ENCODE data around the gene DDX59.

DDX59 gene

DNA sequence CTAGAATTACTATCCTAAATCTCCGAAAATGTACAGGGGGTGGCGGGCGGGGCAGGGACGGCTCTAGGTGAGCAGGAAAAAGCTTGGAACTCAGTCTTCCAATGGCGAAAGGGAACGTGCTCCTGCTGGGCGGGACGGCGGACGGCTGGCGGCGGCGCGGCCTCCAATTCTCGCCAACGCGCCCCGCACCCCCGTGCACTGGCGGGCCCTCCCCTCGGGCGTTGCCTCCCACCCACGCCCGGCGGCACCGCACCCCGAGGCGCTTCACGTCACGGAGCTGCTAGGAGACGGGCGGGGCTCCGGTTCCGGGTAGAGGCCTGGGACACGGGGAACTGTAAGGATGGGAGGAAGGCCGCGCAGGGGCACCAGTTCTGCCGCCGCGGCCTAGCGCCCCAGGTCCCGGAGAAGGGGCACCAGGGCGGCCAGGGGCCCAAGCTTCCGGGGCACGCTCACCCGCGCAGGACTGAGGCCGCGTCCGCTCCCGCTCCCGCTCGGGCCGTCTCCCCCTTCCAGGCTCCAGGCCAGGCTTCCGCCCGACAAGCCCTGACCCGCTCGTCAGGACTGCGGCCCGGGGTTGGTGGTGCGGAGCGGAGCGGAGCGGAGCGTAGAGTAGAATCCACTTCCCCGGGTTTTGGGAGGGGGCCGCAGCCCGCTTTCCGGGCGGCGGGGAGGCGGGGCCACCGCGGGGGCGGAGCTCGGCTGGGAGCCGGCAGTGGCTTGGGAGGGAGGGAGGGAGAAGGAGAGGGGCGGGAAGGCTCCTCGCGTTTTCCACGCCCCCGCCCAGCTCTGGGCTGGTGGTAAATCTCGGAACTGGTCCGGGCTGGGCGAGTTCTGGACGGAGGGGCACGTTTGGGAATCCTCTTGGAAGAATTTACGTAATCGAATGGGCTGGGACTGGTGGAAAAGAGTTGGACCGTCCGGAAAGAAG is at the start of gene DDX59:
Gene DDX59, minus strand, starts transcription at position 594 of the 928 bp plus-strand sequence. CDS start 3,167 bp downstream, outside the sequence.
- DNase-seq: peak; percentile 93

DNA sequence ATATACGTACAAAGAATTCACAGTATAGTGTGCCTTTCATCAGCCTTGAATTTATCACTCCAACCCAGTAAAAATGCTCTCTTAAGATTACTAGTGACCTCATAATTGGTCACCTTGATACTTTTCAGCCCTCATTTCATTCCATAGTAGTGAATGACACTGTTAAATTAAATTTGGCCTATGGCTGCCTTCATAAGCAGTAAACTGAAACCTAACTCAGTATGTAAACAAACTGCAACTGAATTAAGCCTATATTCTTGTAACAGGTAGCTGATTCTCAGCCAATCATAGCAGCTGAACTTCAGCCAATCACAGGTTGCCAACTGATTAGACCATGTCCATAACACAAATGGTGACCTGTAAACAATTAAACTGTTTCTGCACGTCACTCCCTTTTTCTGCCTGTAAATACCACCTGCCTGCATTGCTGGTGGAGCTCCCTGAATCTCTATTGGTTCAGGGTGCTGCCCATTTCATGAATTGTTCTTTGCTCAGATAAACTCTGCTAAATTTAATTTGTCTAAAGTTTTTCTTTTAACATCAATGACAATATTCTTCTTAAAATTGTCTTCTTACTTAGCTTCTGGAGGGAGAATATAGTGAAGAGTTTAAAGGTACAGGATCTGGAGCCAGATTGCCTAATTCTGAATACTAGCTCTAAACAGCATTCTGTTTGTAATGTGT is 44.9 kb upstream of the DDX59 start:
- DNase-seq: no peak

DNA sequence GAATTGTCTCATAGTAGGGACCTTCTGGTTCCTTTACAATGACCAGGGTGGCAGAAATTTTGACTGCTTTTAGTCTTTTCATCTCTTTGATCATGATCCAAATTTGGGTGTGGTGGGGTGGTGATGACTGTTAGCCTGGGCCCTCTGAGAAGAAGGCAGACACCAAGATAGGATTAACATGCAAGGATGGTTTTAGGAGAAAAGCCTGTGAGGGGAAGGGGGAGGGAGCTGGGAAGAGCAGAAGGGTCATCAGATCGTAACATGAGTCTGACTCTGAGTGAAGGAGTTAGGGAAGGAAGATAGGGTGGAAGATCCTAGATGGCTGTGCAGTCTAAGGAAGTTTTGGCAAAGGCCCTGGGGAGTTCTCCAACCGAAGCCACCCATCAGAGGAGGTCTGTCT is 40.5 kb upstream of the DDX59 start:
- no peak for DNase-seq

DNA sequence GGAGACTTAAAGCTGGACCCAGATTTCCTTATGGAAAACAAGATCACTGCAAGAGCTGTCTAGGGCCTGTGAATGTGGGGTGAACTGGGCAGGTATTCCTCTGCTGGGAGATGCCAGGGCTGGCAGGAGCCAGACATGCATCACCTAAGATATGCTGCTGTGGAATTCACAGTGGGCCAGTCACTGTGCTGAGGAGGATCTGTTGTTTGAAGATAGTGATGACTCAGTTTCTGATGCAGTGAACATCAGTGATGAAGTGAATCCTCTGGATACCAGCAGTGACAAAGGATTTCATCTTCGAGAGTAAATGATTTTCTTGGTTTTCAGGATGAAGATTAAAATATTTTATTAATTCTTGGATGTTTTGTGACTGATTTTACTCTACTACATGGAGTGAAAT is 39.1 kb upstream of the DDX59 start:
- DNase-seq: no peak

DNA sequence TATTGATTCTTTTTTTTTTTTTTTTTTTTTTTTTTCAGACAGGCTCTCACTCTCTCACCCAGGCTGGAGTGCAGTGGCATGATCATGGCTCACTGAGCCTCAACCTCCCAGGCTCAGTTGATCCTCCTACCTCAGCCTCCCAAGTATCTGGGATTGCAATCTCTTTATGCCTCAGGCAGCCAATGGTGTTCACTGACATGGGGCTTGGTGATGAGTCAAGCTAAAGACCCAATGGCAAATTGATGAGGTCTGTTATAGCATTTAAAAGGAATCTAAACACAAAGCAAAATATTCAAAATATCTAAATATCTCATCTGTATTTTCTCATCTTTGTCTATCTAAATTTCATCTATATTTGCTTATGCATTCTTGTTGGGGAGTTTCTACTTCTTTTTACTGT is 38.5 kb upstream of the DDX59 start:
- no peak for DNase-seq

DNA sequence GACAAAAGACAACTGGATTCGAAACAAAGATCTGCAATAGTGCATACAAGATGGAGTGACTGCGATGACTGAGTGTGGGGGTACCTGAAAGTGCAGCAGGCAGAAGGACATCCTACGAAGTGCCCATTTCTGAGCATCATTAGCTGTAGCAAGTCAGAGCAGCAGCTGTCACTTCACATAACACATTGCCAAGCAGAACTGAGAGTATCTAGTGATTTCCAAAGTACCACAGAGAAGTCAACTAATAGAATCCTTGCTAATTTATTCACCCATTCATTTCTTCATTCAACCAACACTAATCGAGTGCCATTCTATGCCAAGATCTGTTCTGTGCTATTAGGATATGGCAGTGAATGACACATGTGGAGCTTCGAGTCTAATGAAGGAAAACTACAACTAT is 37.4 kb upstream of the DDX59 start:
- DNase-seq: no peak

DNA sequence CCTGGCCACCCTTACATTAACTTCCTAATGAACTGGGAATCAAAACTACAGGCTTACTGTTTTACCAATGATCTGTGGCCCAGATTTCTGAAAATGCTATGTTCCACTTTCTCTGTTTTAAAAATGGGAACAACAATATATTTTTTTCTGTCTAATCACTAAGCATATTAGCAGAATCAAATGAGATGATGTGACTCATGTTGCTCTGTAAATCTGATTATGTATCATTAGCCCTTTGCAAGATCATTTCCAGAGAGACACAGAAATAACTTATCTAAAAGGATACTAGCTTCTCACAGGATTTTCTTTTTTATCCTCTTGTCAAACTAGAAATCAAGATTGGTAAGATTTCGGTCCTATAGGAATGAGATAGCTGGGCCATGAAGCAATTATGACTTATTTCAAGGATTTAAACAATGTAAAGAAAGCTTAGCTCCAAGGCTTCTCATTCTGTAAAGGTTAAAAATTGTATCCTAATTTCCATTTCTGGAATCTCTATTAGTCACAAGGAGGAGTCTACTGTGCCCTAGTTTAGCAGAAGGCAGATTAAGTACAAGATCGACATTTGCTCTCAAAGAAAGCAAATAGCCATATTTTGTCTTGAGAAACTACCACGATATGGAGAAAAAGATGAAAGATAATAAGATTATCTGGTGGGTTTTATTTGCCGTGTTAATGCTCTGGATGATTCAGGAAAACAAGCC is 36.6 kb upstream of the DDX59 start:
- no peak for DNase-seq

DNA sequence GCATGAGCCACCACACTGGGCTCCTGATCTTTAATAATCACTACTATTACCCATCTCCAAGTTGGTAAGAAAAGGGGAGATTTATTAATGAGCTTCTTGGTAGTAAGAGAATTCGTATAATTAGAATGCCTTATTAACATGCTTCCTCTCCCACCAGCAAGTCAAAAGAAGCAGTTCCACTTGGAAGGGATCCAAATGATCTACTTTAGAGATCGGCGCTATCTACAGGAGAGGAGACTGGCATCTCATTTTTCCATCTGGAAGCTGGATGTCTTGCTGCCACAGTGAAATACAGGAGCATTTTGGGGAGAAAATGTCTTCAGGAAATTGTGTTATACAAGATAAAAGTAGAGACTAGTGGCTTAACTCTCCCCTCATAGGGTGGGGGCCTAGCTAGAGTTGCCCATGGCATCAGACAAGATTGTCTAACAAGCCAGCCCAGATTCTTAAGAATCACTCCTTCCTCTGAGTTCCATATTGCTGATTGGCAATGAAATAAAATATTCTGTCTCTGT is 35.3 kb upstream of the DDX59 start:
- DNase-seq: no peak

DNA sequence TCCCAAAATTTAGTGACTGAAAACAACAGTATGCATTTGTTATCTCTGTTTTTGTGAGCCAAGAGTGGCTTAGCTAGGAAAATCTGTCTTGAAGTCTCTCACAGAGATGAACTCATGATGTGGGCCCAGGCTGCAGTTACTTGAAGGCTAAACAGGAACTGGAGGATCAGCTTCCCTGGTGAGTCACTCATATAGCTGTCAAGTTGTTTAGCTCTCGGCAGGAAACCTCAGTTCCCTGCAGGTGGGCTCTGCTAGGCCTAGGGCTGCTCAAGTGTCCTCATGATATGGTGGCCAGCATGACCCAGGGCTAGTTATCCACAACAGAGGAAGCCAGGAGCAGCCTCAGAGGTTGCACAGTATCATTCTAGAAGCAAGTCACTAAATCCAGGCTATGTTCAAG is 30.2 kb upstream of the DDX59 start:
- no peak for DNase-seq

DNA sequence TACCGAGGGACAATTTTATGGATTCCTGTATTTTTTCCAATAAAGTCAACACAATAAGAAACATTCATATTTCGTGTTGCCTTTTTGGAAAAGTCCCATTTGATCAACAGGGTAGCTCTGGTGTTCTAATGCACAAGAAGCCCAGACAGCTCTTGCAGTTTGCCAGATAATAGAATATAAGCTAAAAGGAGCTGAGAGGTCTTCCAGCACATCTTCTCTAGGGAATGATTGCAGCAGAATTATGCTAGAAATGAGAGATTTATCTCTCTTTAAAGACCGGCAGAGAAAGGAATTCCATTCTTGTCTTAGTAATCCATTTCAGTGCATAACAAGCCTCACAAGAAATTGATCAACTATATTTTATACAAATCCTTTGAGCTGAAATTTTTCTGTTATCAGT is 25.0 kb upstream of the DDX59 start:
- DNase-seq: no peak

DNA sequence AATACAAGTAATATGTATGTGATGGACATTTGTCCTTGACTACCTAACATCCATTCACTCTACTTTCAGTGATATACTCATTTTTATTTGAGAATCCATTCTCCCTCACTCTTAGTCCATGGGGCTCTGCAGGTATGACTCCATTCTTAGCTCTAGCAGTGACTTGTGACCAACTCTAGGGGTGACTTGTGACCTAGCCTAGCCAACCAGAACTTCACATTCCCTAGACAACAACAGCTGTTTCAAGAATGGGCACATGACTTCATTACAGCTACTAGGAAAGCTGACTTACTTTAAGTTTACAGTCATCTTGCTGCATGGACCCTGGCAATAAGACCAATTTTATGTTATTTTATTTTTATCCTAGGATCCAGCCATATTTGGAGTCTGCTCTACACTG is 23.6 kb upstream of the DDX59 start:
- DNase-seq: no peak

DNA sequence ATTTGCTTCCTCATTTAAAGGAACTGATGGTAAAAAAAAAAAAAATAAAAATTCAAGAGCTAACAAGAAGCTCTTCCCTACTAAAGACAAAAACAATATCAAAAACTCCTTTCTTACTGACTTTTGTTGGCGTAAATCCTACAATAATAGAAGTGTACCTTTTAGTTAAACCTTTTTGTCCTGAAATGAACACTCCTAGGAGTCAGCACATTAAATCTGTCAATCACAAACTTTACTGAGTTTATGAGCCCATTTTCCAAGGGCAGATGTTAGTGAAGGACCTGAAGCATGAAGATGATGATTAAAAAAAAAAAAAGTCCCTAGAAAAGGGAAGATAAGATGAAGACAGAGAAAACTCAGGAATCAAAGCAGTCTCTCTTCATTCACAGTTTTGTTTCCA is 22.6 kb upstream of the DDX59 start:
- DNase-seq: no peak

DNA sequence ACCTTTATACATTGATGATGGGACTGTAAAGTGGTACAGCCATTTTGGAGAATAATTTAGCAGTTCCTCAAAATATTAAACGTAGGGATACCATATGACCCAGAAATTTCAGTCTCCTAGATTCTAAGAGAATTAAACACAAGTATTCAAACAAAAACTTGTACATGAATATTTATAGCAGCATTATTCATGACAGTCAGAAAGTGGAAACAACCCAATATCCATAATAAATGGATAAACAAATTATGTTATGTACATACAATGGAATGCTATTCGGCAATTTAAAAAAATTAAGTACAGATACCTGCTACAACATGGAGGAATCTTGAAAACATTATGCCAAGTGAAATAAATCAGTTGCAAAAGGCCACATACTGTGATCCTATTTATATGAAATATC is 16.9 kb upstream of the DDX59 start:
- no peak for DNase-seq

DNA sequence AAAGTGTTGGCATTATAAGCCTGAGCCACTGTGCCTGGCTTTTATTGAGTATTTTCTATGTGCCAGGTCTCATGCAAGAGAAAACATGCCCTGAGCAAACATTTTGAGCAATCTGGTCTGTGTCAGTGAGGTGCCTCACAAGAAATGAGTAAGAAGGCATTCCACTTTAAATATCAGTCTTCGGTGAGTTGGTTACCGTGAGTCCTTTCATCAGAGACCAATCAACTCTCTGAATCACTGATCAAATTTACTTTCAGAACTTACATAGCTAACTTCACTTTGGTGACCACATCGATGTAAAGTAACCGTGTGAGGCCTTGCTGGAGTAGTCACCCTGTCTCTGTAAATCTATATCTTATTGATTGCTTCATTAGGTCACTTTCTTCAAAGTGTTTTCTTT is 14.3 kb upstream of the DDX59 start:
- no peak for DNase-seq

DNA sequence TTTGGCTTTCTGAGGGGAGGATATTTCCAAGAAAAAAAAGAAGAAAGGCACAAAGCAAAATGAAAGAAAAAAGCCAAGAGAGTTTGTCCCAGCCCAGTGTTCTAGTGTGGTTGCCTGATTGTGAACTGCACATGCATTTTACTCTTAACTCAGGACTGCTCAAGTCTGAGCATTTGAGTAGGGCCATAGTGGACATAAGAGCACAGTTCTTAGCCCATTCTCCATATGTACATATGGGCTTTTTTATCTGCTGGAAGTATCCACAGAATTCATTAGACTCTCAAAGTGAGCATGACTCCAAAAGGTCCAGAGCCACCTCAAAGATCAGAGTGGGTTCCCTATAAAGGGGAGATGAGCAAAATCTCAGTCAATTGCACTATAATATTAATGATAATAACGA is 13.6 kb upstream of the DDX59 start:
- no peak for DNase-seq

DNA sequence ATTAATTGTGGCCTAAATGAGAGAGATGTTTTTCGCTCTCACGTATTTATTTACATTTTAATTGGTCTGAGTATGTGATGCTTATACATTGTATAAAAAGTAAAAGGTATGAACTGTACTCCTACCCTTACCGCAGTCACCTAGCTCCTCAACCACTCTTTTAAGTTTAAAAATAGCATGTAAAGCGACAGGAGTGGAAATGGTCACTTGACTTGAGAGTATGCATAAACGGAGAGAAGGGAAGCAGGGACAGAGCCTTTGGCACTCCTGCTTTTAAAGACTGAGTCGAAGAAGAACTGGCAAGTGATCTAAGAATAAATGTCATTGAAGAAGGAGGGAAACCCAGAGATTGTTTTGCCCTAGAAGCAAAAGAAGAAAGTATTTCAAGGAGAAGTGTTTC is 11.5 kb upstream of the DDX59 start:
- no peak for DNase-seq

DNA sequence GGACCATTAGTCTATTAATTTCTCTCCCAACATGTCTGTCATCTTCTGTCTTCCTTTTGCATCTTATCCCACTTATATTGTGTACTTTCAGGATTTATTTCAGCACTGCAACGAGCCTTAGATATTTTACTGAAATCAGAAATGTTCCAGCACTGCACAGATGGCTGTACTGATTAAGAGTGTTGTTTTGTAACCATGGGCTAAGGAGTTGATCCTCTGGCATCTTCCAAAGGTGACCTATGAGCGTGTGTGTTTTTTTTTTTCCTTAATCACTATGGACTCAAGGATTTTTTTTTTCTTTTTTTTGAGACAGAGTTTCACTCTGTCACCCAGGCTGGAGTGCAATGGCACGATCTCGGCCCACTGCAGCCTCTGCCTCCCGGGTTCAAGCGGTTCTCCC is 7.1 kb upstream of the DDX59 start:
- no peak for DNase-seq

DNA sequence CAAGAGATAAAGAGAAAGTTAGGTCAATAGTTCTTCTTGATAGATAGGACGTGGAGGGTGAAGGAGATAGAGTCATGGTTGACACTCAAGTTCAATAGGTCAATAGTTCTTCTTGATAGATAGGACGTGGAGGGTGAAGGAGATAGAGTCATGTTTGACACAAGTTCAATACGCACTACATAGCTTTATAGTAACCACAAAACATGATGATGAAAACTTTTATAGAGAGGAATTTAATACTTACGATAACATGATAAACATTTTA is 5.8 kb upstream of the DDX59 start:
- DNase-seq: no peak

DNA sequence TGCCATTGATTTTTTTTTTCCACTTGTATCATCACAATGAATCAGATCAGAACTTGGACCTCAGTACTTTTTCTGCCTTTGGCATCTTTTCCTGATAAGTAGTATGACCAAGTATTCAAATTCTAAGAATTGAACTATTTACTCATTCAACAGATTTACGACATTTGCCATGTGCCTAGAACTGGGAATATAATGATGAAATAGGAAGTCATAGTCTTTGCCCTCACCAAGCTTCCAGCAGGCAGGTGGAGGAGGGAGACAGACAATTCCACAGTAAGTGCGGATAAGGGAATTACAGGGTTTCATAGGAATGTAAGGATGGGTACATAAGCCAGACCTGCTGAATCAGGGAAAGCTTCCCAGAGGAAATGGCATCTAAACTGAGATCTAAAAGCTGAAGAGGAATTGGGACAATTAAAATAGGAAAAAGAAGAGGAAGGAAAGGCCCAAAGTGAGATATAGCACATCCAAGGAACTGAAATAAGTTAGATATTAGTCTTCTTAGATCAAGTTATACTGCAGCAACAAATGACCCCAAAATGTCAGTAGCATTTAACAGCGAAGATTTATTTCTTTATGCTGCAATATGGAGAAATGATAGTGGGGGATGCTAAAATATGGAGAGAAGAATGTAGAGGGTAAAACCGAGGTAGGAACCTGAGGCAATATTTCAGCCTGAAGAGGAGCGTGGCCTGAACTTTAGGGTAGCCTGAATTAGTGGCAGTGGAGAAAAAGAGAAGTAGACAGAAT is 5.3 kb upstream of the DDX59 start:
- no peak for DNase-seq

DNA sequence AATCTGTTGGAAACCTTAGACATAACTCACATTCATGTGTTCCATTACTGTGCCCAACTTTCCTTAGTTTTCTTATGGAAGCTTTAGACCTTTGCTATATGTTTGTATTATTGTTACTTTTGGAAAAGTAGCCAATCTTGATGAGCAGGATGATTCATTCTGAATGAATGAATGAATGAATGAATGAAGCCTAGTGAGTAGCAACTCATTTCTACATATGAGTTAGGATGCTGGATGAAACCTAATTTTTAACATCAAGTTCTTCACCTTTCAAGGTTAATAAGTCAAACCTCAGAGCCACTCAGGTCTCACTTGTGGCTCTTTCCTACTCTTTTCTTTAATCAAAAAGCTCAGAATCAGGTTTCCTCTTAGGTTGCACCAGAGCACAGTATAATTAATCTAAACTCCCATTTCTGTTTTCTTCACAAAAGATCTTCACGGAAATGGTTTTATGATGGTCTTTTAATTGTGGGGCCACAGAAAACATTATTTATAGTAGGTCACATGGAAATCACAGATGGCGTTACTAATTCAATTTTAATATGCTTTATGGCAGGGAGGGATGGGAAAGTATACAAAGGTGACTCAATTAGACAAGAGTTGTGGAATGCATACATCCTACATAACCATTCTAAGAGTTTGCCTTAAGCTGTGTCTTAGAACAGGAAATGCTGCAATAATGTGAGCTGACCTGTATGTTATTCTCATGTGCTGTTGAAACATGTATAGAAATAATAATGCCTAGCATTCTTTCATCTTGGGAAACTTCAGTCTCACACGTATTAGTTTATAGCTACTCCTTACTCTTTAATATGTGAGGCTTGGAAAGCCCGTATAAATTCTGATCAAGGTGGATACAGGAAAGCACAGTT is 4.5 kb upstream of the DDX59 start:
- DNase-seq: no peak

DNA sequence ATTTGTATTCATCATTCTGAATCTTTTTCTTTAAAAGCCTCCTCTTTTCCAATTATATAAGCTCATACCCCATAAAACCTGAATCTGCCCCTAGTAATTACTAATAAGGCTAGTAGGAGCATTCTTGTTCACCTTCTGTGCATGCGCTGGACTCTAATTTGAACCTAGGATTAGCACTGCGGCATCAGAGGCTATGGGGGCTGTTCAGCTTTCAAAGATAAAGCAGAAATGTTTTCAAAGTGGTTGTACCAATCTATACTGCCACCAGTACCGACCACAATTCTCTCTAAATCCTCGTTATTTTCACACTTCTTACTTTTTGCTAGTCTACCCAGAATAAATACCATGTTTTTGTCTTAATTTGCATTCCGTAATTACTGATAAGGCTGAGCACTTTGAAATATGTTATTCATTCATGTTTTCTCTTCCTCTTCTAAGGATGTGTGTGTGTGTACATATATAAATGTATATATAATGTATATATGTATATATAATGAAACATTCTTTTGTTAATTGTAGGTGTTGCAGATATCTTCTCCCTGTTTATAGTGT is 1.6 kb upstream of the DDX59 start:
- DNase-seq: no peak
